Head of caudate nucleus (tissue), 42 donors: ENCODE data around the gene TOB2.
"Not testable (repeated sequence)": the region's sequence is repeated elsewhere in the genome, so short reads cannot be mapped to it uniquely, and the experiment has no call there.

Experiments used
- DNase-seq, 42 donors: peaks; one replicate each; pipeline versions ENCODE4 v3.0.0 to v3.0.0-alpha.2; 2020 to 2021; ENCODE audit warnings: mixed read lengths in 7 of 42
- intact Hi-C: fragments of 100-400 bp; cut with DNase I; formaldehyde crosslinking; loops from one replicate; pipeline ENCODE4 v1.15.0; 2022

TOB2 gene

GRCh38 chr22:41435560-41435959 lies 11.0 kb downstream of the TOB2 start:
- intact Hi-C loops: no loop called here
- DNase-seq: no peak

- peak in 2 of 42 donors; percentile 8 to 51 for DNase-seq
- intact Hi-C loops: not testable (repeated sequence)
Measured at GRCh38 chr22:41434361-41435003, 12.1 kb downstream of the TOB2 start.

GRCh38 chr22:41433480-41433879 lies 13.1 kb downstream of the TOB2 start:
- DNase-seq, intact Hi-C loops: not testable (repeated sequence)

- DNase-seq: no peak
- intact Hi-C loops: no loop called here
Measured at GRCh38 chr22:41431656-41432055, 14.9 kb downstream of the TOB2 start.

GRCh38 chr22:41429951-41430332 lies 16.7 kb downstream of the TOB2 start:
- intact Hi-C loops: no loop called here
- DNase-seq: no peak

GRCh38 chr22:41429232-41429950 lies 17.2 kb downstream of the TOB2 start:
- intact Hi-C loops: no loop called here
- DNase-seq: peak in 11 of 42 donors; percentile 9 to 74 (median 52)

- intact Hi-C loops: no loop called here
- peak in 1 of 42 donors; percentile 22 for DNase-seq
Measured at GRCh38 chr22:41425660-41426365, 20.8 kb downstream of the TOB2 start.

- DNase-seq: no peak
- intact Hi-C loops: no loop called here
Measured at GRCh38 chr22:41418717-41419116, 27.9 kb downstream of the TOB2 start.

- intact Hi-C loops: no loop called here
- peak; percentile 89 to 99 (median 97) for DNase-seq
Measured at GRCh38 chr22:41417622-41418390, 28.8 kb downstream of the TOB2 start.

- no peak for DNase-seq
- intact Hi-C loops: no loop called here
Measured at GRCh38 chr22:41415554-41415953, 31.0 kb downstream of the TOB2 start.

GRCh38 chr22:41411021-41411851 lies 35.4 kb downstream of the TOB2 start:
- intact Hi-C loops: no loop called here
- peak in 41 of 42 donors; percentile 42 to 89 (median 76) for DNase-seq

GRCh38 chr22:41410311-41410751 lies 36.3 kb downstream of the TOB2 start:
- DNase-seq: peak in 1 of 42 donors; percentile 24
- intact Hi-C loops: no loop called here

- intact Hi-C loops: no loop called here
- DNase-seq: no peak
Measured at GRCh38 chr22:41408665-41409064, 37.9 kb downstream of the TOB2 start.

GRCh38 chr22:41407433-41407832 lies 39.2 kb downstream of the TOB2 start:
- intact Hi-C loops: no loop called here
- DNase-seq: no peak

- DNase-seq: no peak
- intact Hi-C loops: no loop called here
Measured at GRCh38 chr22:41406410-41406809, 40.2 kb downstream of the TOB2 start.

- no peak for DNase-seq
- intact Hi-C loops: no loop called here
Measured at GRCh38 chr22:41405588-41405987, 41.0 kb downstream of the TOB2 start.

- peak; percentile 93 to 100 (median 98) for DNase-seq
- intact Hi-C loops: loop anchor here (5.0 kb wide), 1 partner anchor 124 kb away; no protein-coding TSS in a partner anchor
Measured at GRCh38 chr22:41403532-41404318, 42.9 kb downstream of the TOB2 start.

- intact Hi-C loops: loop anchor here (5.0 kb wide), 1 partner anchor 124 kb away; no protein-coding TSS in a partner anchor
- not testable (repeated sequence) for DNase-seq
Measured at GRCh38 chr22:41402851-41403250, 43.8 kb downstream of the TOB2 start.
